Activated naive CD8-positive, alpha-beta T cell treated with anti-CD3 and anti-CD28 coated beads, Interleukin-2, amount 50 U/mL, for 24 hours (primary cell): ENCODE results near the gene MBP.
"Not testable (repeated sequence)": the region's sequence is repeated elsewhere in the genome, so short reads cannot be mapped to it uniquely, and the experiment has no call there.

ENCODE experiments used
- ATAC-seq: fragments of 150-1000 bp; cut with Tn5 transposase; one replicate; pipeline ENCODE4 v1.10.0; 2021
- DNase-seq: peaks from one replicate; pipeline ENCODE4 v3.0.0; 2021
- H3K27ac Mint-ChIP-seq: one replicate; pipeline ENCODE4 v1.8.0; 2021; ENCODE audit warnings: mild to moderate bottlenecking, mixed read lengths
- H3K27me3 Mint-ChIP-seq: one replicate; pipeline ENCODE4 v1.8.0; 2021; ENCODE audit warnings: mixed read lengths
- H3K36me3 Mint-ChIP-seq: one replicate; pipeline ENCODE4 v1.8.0; 2021; ENCODE audit warnings: low read depth, mixed read lengths
- H3K4me1 Mint-ChIP-seq: one replicate; pipeline ENCODE4 v1.8.0; 2021; ENCODE audit warnings: mixed read lengths
- H3K4me3 Mint-ChIP-seq: one replicate; pipeline ENCODE4 v1.8.0; 2021; ENCODE audit warnings: mild to moderate bottlenecking, moderate library complexity, mixed read lengths
- H3K9me3 Mint-ChIP-seq: one replicate; pipeline ENCODE4 v1.8.0; 2021; ENCODE audit warnings: mixed read lengths

Gene MBP

GRCh38 chr18:76952747-76953146 lies 179.8 kb downstream of the MBP start:
- Mint-ChIP-seq H3K4me1 (peaks cover 11% of the 10 kb centered on the region), H3K27ac (no peak overlapping the region), H3K4me3 (no peak overlapping the region), H3K27me3 (no peaks in the 10 kb centered on the region), H3K9me3 (no peaks in the 10 kb centered on the region), H3K36me3 (peaks cover 35% of the 10 kb centered on the region)
- no peak for ATAC-seq
- DNase-seq, result no peak

DNA sequence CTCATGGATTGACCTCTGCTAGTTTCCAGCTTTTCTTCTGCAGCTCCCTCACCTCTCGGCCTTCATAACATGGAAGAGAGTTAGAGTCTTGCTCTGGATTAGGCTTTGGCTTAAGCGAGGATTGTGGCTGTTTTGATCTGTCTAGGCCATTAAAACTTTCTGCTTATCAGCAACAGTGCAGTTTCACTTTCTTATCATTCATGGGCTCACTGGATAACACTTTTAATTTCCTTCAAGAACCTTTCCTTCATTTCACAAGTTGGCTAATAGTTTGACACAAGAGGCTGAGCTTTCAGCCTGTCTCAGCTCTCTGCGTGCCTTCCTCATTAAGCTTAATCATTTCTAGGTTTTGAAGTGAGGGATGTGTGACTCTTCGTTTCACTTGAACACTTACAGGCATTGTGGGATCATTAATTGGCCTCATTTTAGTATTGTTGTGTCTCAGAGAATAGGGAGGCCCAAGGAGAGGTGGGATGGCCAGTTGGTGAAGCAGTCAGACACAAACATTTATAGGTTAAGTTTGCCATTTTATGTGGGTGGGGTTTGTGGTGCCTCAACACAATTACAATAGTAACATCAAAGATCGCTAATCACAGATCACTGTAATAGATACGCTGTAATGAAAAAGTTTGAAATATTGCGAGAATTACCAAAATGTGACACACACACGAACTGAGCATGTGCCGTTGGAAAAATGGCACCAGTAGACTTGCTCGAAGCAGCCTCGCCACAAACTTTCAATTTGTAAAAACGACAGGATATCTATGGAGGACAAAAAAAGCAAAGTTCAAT lies 180.9 kb downstream of the MBP start:
- Mint-ChIP-seq H3K4me1 (peaks cover 17% of the 10 kb centered on the region), H3K36me3 (peaks cover 39% of the 10 kb centered on the region), H3K9me3 (no peaks in the 10 kb centered on the region), H3K4me3 (no peak overlapping the region), H3K27me3 (no peaks in the 10 kb centered on the region), H3K27ac (no peak overlapping the region)
- no peak for DNase-seq
- ATAC-seq, result peak; percentile 24

GRCh38 chr18:76948345-76948744 lies 184.2 kb downstream of the MBP start:
- Mint-ChIP-seq H3K4me1 (peaks cover 17% of the 10 kb centered on the region), H3K27me3 (no peaks in the 10 kb centered on the region), H3K9me3 (no peaks in the 10 kb centered on the region), H3K4me3 (no peak overlapping the region), H3K36me3 (peaks cover 60% of the 10 kb centered on the region), H3K27ac (no peak overlapping the region)
- no peak for ATAC-seq
- DNase-seq, result no peak

GRCh38 chr18:76944346-76944745 lies 188.2 kb downstream of the MBP start:
- Mint-ChIP-seq H3K4me1 (peaks cover 14% of the 10 kb centered on the region), H3K36me3 (peaks cover 42% of the 10 kb centered on the region)
- not testable (repeated sequence) for H3K4me3 Mint-ChIP-seq, H3K27me3 Mint-ChIP-seq, ATAC-seq, H3K27ac Mint-ChIP-seq, DNase-seq, H3K9me3 Mint-ChIP-seq

DNA sequence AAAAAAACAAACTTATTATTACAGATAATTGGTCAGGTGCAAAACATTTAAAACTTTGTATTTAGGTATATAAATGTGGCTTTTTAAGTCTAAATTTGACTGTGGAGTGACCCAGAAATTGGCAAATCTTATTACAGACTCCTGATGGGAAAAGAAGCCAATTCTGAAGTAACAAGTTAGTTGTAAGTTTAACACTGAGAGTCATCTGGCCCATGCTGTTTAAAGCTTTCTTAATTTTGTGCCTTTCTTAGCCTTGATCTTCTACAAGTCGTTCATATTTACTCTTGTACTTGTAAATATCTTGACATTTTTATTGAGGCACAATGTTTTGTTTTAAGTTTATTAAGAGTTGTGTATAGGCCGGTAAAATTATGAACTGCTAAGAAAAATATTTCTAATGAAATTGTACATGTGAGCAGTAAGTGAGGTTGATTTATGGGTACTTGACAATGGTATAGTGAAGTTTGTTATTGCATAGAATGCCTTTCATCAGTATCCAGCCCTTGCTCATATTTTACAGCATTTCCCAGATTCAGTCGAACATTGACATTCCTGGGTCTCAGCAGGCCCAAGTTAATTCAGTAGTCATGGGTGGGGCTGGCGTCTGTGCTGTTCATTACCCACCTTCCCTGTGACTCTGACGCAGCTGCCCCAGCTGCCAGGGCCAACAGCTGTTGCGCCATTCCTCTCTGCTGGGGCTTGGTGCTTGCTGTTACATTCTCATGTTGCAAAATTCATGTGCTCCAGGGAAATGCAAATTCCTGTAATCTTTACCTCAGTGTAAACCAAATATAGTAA lies 188.8 kb downstream of the MBP start:
- H3K36me3 Mint-ChIP-seq, result peaks cover 43% of the 10 kb centered on the region
- no peaks in the 10 kb centered on the region for H3K27me3 Mint-ChIP-seq
- DNase-seq, result no peak
- H3K27ac Mint-ChIP-seq, result no peak overlapping the region
- no peak overlapping the region for H3K4me3 Mint-ChIP-seq
- no peak for ATAC-seq
- H3K9me3 Mint-ChIP-seq, result no peaks in the 10 kb centered on the region
- peaks cover 14% of the 10 kb centered on the region for H3K4me1 Mint-ChIP-seq

- ATAC-seq (no peak), DNase-seq (no peak)
- H3K4me3 Mint-ChIP-seq, result no peak overlapping the region
- no peak overlapping the region for H3K27ac Mint-ChIP-seq
- H3K36me3 Mint-ChIP-seq, result peaks cover 41% of the 10 kb centered on the region
- H3K9me3 Mint-ChIP-seq, result no peaks in the 10 kb centered on the region
- no peaks in the 10 kb centered on the region for H3K27me3 Mint-ChIP-seq
- no peaks in the 10 kb centered on the region for H3K4me1 Mint-ChIP-seq
Observed at GRCh38 chr18:76941284-76941683, 191.3 kb downstream of the MBP start.

GRCh38 chr18:76938619-76939018 lies 194.0 kb downstream of the MBP start:
- no peaks in the 10 kb centered on the region for H3K27me3 Mint-ChIP-seq

GRCh38 chr18:76937597-76937996 lies 195.0 kb downstream of the MBP start:
- DNase-seq (no peak), ATAC-seq (no peak)
- H3K9me3 Mint-ChIP-seq, result no peaks in the 10 kb centered on the region
- H3K36me3 Mint-ChIP-seq, result peaks cover 30% of the 10 kb centered on the region
- no peaks in the 10 kb centered on the region for H3K4me1 Mint-ChIP-seq
- H3K4me3 Mint-ChIP-seq, result no peak overlapping the region
- H3K27me3 Mint-ChIP-seq, result no peaks in the 10 kb centered on the region
- H3K27ac Mint-ChIP-seq, result no peak overlapping the region

More at GRCh38 chr18:76938619-76939018, 194.0 kb downstream of the MBP start:
- no peaks in the 10 kb centered on the region for H3K9me3 Mint-ChIP-seq
- ATAC-seq, result no peak
- DNase-seq, result no peak
- H3K36me3 Mint-ChIP-seq, result peaks cover 29% of the 10 kb centered on the region
- H3K27ac Mint-ChIP-seq, result no peak overlapping the region
- no peaks in the 10 kb centered on the region for H3K4me1 Mint-ChIP-seq
- H3K4me3 Mint-ChIP-seq, result no peak overlapping the region

- H3K4me1 Mint-ChIP-seq, result no peaks in the 10 kb centered on the region
- H3K9me3 Mint-ChIP-seq, result no peaks in the 10 kb centered on the region
- no peak for ATAC-seq
- no peak for DNase-seq
- peaks cover 35% of the 10 kb centered on the region for H3K36me3 Mint-ChIP-seq
- no peak overlapping the region for H3K4me3 Mint-ChIP-seq
- no peak overlapping the region for H3K27ac Mint-ChIP-seq
- no peaks in the 10 kb centered on the region for H3K27me3 Mint-ChIP-seq
Observed at GRCh38 chr18:76936877-76937276, 195.7 kb downstream of the MBP start.

- Mint-ChIP-seq H3K4me1 (no peaks in the 10 kb centered on the region), H3K27me3 (no peaks in the 10 kb centered on the region), H3K36me3 (peaks cover 35% of the 10 kb centered on the region), H3K27ac (no peak overlapping the region), H3K9me3 (no peaks in the 10 kb centered on the region), H3K4me3 (no peak overlapping the region)
- DNase-seq, result no peak
- no peak for ATAC-seq
Observed at GRCh38 chr18:76935722-76936337, 196.8 kb downstream of the MBP start.

DNA sequence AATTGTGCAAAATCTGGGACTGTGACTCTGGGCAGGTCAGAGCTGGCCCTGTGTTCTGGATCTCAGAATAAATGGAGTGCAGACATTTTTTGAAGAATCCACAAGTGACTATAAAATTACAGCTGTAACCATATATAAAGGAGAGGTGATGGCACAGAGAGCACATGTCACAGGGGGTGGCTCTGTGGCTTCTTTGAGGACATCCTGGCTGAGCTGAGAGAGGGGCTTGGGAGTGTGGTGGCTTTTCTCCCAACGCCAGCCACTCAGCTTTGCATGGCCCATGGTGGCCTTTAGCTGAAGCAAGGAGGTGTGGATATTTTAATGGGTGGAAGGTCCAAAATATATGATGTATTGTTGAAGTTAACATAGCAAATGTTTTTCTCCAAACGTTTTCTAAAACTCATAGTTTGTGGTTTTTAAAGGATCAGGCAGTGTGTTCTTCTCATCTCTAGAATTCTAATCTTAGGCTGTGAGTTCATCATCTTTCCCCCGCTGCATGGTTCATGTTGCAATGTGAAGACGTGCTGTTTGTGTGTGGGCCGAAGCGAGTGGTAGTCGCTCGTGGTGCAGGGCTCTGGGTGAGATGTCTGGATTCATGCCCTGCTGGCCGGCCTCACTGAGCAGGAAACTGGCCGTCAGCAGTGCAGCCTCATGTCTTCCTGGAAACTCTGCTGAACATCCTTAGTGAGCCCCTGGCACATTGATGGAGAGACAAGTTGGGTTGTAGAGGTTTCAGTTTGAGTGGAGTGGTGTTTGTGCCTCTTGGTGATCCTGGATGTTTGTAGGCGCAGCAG lies 200.4 kb downstream of the MBP start:
- DNase-seq, result no peak
- peaks cover 40% of the 10 kb centered on the region for H3K36me3 Mint-ChIP-seq
- no peaks in the 10 kb centered on the region for H3K27me3 Mint-ChIP-seq
- no peak overlapping the region for H3K27ac Mint-ChIP-seq
- H3K4me3 Mint-ChIP-seq, result no peak overlapping the region
- H3K9me3 Mint-ChIP-seq, result no peaks in the 10 kb centered on the region
- no peaks in the 10 kb centered on the region for H3K4me1 Mint-ChIP-seq
- no peak for ATAC-seq

GRCh38 chr18:76931171-76931570 lies 201.4 kb downstream of the MBP start:
- Mint-ChIP-seq H3K9me3 (no peaks in the 10 kb centered on the region), H3K36me3 (peaks cover 30% of the 10 kb centered on the region), H3K4me1 (no peaks in the 10 kb centered on the region), H3K27me3 (no peaks in the 10 kb centered on the region), H3K27ac (no peak overlapping the region), H3K4me3 (no peak overlapping the region)
- DNase-seq (no peak), ATAC-seq (no peak)
